ENCODE measurements around the gene FOXO1.

Gene FOXO1

DNA sequence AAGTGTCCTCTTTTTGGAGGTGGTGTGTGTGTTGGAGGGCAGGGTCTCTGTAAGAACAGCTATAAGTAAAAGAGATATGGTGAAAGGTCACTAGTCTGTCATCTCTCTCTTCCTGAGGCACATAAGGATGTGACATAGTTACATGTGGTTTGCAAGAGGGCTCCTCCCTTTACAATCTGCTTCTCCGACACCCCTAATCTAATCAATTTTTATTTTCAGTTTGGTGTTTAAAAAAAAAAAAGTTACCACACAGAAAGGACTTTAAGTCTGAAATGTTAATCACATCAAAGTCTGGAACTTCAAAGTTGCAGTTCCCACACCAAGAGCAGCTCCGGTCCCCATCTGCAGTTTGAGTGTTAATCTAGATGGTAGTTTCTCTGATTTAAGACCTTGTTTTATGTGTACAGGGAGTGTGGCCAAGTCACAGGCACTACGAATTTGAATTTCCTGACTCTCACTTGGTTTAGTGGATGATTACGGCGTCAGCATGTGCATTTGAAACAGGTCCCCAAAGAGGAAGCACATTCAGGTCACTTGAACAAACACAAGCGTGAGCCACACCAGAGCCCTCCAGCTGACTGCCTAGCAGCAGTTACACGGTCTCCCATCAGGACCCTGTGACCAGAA, 53.1 kb downstream of the FOXO1 start:
- Mint-ChIP-seq H3K27ac (peak overlapping the region; percentile 92), H3K4me3 (peak overlapping the region; percentile 68), H3K9me3 (peaks cover under 1% of the 10 kb centered on the region), H3K27me3 (no peaks in the 10 kb centered on the region), H3K36me3 (ENCODE audit: low read depth) (peaks cover 56% of the 10 kb centered on the region), H3K4me1 (ENCODE audit: low read depth) (peaks cover 95% of the 10 kb centered on the region)
- peak; percentile 60 for DNase-seq

GRCh38 chr13:40612041-40612440, 54.4 kb downstream of the FOXO1 start:
- H3K27ac Mint-ChIP-seq, result peak overlapping the region; percentile 92
- H3K4me1 Mint-ChIP-seq (ENCODE audit: low read depth), result peaks cover 93% of the 10 kb centered on the region
- H3K4me3 Mint-ChIP-seq, result peak overlapping the region; percentile 68

GRCh38 chr13:40611635-40612034, 54.8 kb downstream of the FOXO1 start:
- H3K9me3 Mint-ChIP-seq, result peaks cover 4% of the 10 kb centered on the region
- peaks cover 93% of the 10 kb centered on the region for H3K4me1 Mint-ChIP-seq (ENCODE audit: low read depth)
- H3K36me3 Mint-ChIP-seq (ENCODE audit: low read depth), result peaks cover 62% of the 10 kb centered on the region
- H3K4me3 Mint-ChIP-seq, result peak overlapping the region; percentile 16
- H3K27ac Mint-ChIP-seq, result peak overlapping the region; percentile 86
- no peaks in the 10 kb centered on the region for H3K27me3 Mint-ChIP-seq
- DNase-seq, result no peak

More at GRCh38 chr13:40612041-40612440, 54.4 kb downstream of the FOXO1 start:
- H3K9me3 Mint-ChIP-seq, result peaks cover 4% of the 10 kb centered on the region
- H3K27me3 Mint-ChIP-seq, result no peaks in the 10 kb centered on the region
- H3K36me3 Mint-ChIP-seq (ENCODE audit: low read depth), result peaks cover 58% of the 10 kb centered on the region
- no peak for DNase-seq

DNA sequence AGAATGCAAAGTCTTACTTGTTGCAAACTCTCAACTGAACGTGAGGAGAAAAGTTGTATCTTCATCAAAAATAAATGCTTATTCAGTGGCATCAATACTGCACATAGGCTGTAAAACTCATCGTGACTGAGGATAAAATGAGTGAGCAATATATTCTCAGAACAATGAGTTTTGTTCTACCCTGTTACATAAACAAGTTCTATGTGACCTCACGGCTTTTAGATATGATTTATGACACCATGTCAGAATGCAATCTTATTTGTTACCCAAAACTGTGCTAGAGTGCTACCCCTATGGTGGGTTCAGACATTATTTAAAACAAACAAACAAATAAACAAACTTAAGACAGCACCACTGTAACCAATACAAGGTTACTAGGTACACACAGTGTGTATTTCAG, 55.4 kb downstream of the FOXO1 start:
- H3K9me3 Mint-ChIP-seq, result peaks cover 4% of the 10 kb centered on the region
- H3K4me1 Mint-ChIP-seq (ENCODE audit: low read depth), result peaks cover 93% of the 10 kb centered on the region
- H3K36me3 Mint-ChIP-seq (ENCODE audit: low read depth), result peaks cover 62% of the 10 kb centered on the region
- peak overlapping the region; percentile 86 for H3K27ac Mint-ChIP-seq
- no peak overlapping the region for H3K4me3 Mint-ChIP-seq
- no peak for DNase-seq
- no peaks in the 10 kb centered on the region for H3K27me3 Mint-ChIP-seq

GRCh38 chr13:40609972-40610726, 56.3 kb downstream of the FOXO1 start:
- peaks cover 4% of the 10 kb centered on the region for H3K9me3 Mint-ChIP-seq
- H3K4me1 Mint-ChIP-seq (ENCODE audit: low read depth), result peaks cover 93% of the 10 kb centered on the region
- H3K27ac Mint-ChIP-seq, result peak overlapping the region; percentile 73
- no peak for DNase-seq
- H3K36me3 Mint-ChIP-seq (ENCODE audit: low read depth), result peaks cover 60% of the 10 kb centered on the region
- H3K4me3 Mint-ChIP-seq, result no peak overlapping the region
- no peaks in the 10 kb centered on the region for H3K27me3 Mint-ChIP-seq

DNA sequence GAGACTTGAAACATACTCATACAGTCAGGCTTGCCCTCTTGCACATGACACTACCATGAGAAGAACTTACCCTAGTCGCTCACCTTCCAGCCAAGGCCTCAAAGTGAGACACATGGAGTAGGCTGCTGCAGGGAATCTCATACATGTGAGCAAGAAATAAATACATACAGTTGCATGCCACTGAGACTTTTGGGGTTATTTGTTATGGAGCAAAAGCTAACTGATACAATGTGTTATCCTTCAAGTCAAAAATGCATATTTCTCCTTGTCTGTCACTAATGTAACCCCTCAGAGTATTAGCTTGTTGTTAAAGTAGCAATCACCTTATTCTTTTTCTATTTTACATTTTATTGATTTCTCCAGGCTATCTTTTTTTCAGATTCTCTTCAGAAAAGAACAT, 58.1 kb downstream of the FOXO1 start:
- peaks cover 4% of the 10 kb centered on the region for H3K9me3 Mint-ChIP-seq
- H3K27ac Mint-ChIP-seq, result peak overlapping the region; percentile 55

GRCh38 chr13:40605573-40605972, 60.9 kb downstream of the FOXO1 start:
- no peaks in the 10 kb centered on the region for H3K27me3 Mint-ChIP-seq
- no peak for DNase-seq
- peaks cover 4% of the 10 kb centered on the region for H3K9me3 Mint-ChIP-seq
- H3K4me3 Mint-ChIP-seq, result peak overlapping the region; percentile 2
- peaks cover 46% of the 10 kb centered on the region for H3K36me3 Mint-ChIP-seq (ENCODE audit: low read depth)
- H3K4me1 Mint-ChIP-seq (ENCODE audit: low read depth), result peaks cover 87% of the 10 kb centered on the region
- H3K27ac Mint-ChIP-seq, result peak overlapping the region; percentile 84

More for the DNA sequence above, 58.1 kb downstream of the FOXO1 start:
- DNase-seq, result no peak
- peaks cover 90% of the 10 kb centered on the region for H3K4me1 Mint-ChIP-seq (ENCODE audit: low read depth)
- H3K36me3 Mint-ChIP-seq (ENCODE audit: low read depth), result peaks cover 50% of the 10 kb centered on the region
- no peak overlapping the region for H3K4me3 Mint-ChIP-seq
- no peaks in the 10 kb centered on the region for H3K27me3 Mint-ChIP-seq

DNA sequence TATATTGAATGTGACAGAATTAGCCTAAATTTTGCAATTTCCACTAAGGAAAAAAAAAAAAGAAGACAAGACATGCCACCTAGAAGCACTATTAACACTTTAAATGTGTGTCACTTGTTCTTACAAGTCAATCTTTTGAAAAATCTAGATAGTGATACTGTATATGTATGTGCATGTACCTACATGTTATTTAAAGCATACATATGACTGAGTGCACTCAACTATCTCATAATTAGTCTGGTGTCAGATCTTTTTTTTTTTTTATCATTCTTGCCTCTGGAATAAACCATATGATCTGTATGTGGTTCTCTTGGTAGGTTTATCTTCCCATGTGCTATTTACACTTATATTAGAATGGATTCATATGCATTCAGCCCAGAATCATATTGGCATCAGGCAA, 62.3 kb downstream of the FOXO1 start:
- peaks cover 90% of the 10 kb centered on the region for H3K4me1 Mint-ChIP-seq (ENCODE audit: low read depth)
- H3K27ac Mint-ChIP-seq, result peak overlapping the region; percentile 69
- H3K36me3 Mint-ChIP-seq (ENCODE audit: low read depth), result peaks cover 46% of the 10 kb centered on the region
- DNase-seq, result no peak
- peaks cover 4% of the 10 kb centered on the region for H3K9me3 Mint-ChIP-seq
- no peaks in the 10 kb centered on the region for H3K27me3 Mint-ChIP-seq
- no peak overlapping the region for H3K4me3 Mint-ChIP-seq

GRCh38 chr13:40600149-40600751, 66.2 kb downstream of the FOXO1 start:
- Mint-ChIP-seq H3K9me3 (no peaks in the 10 kb centered on the region), H3K36me3 (ENCODE audit: low read depth) (peaks cover 41% of the 10 kb centered on the region), H3K27ac (peak overlapping the region; percentile 92), H3K4me3 (peak overlapping the region; percentile 59), H3K27me3 (no peaks in the 10 kb centered on the region), H3K4me1 (ENCODE audit: low read depth) (peaks cover 93% of the 10 kb centered on the region)
- no peak for DNase-seq

- Mint-ChIP-seq H3K4me3 (peak overlapping the region; percentile 59), H3K4me1 (ENCODE audit: low read depth) (peaks cover 95% of the 10 kb centered on the region), H3K36me3 (ENCODE audit: low read depth) (peaks cover 41% of the 10 kb centered on the region), H3K9me3 (no peaks in the 10 kb centered on the region), H3K27ac (peak overlapping the region; percentile 92), H3K27me3 (no peaks in the 10 kb centered on the region)
- DNase-seq, result no peak
Measured at GRCh38 chr13:40599747-40600146, 66.7 kb downstream of the FOXO1 start.

GRCh38 chr13:40599124-40599523, 67.3 kb downstream of the FOXO1 start:
- H3K27ac Mint-ChIP-seq, result peak overlapping the region; percentile 92
- no peaks in the 10 kb centered on the region for H3K27me3 Mint-ChIP-seq
- peak overlapping the region; percentile 59 for H3K4me3 Mint-ChIP-seq

DNA sequence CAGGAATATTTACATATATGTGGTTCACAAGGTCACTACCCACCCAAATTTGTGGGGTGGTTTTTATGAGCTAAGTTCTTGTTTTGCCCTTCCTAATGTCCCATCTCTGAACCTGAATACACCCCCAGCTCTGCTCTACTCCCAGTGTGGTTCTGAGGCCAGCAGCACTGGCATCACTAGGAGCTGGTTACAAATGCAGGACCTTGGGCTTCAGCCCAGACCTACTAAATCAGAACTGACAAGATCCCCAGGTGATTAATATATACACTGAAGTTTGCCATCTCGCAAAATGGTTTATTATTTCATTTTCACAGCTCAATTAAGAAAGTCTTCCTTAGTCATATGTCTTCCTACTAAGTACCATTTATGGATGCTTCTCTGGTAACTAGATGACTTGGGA, 67.9 kb downstream of the FOXO1 start:
- peak overlapping the region; percentile 92 for H3K27ac Mint-ChIP-seq
- no peaks in the 10 kb centered on the region for H3K27me3 Mint-ChIP-seq
- no peak for DNase-seq
- peaks cover 38% of the 10 kb centered on the region for H3K36me3 Mint-ChIP-seq (ENCODE audit: low read depth)
- H3K4me3 Mint-ChIP-seq, result peak overlapping the region; percentile 59
- no peaks in the 10 kb centered on the region for H3K9me3 Mint-ChIP-seq
- H3K4me1 Mint-ChIP-seq (ENCODE audit: low read depth), result peaks cover 95% of the 10 kb centered on the region

More at GRCh38 chr13:40599124-40599523, 67.3 kb downstream of the FOXO1 start:
- no peak for DNase-seq
- Mint-ChIP-seq H3K4me1 (ENCODE audit: low read depth) (peaks cover 95% of the 10 kb centered on the region), H3K9me3 (no peaks in the 10 kb centered on the region), H3K36me3 (ENCODE audit: low read depth) (peaks cover 41% of the 10 kb centered on the region)

GRCh38 chr13:40597735-40598365, 68.6 kb downstream of the FOXO1 start:
- peaks cover 95% of the 10 kb centered on the region for H3K4me1 Mint-ChIP-seq (ENCODE audit: low read depth)
- peaks cover 35% of the 10 kb centered on the region for H3K36me3 Mint-ChIP-seq (ENCODE audit: low read depth)
- no peaks in the 10 kb centered on the region for H3K27me3 Mint-ChIP-seq
- H3K27ac Mint-ChIP-seq, result peak overlapping the region; percentile 92
- DNase-seq, result no peak
- no peaks in the 10 kb centered on the region for H3K9me3 Mint-ChIP-seq
- peak overlapping the region; percentile 59 for H3K4me3 Mint-ChIP-seq

DNA sequence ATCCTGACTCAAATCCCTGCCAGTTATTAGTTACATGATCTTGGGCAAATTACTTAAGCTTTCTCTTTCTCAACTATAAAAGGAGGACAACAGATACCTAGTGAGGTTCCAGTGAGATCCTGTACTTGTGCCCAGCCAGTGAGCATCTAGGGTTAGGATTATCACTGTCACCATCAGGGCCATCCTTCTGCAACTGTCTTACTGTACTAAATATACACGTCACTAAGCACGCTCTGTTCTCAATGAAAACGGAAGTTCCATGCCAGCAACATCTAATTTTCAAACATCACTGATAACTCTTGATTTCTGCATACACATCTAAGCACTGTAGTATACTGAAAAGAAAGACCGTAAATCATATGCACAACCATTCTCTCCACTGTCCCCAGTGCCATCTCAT, 70.0 kb downstream of the FOXO1 start:
- peak overlapping the region; percentile 21 for H3K4me3 Mint-ChIP-seq
- H3K4me1 Mint-ChIP-seq (ENCODE audit: low read depth), result peaks cover 94% of the 10 kb centered on the region
- H3K9me3 Mint-ChIP-seq, result no peaks in the 10 kb centered on the region
- DNase-seq, result no peak
- H3K27me3 Mint-ChIP-seq, result no peaks in the 10 kb centered on the region
- peaks cover 32% of the 10 kb centered on the region for H3K36me3 Mint-ChIP-seq (ENCODE audit: low read depth)
- peak overlapping the region; percentile 92 for H3K27ac Mint-ChIP-seq

All from activated T-cell treated with anti-CD3 and anti-CD28 coated beads, Interleukin-2, amount 50 U/mL, for 24 hours (primary cell).